IMR-90 (cell line): ENCODE results near the gene LILRA6.
"Not testable (repeated sequence)": the region's sequence is repeated elsewhere in the genome, so short reads cannot be mapped to it uniquely, and the experiment has no call there.

ENCODE experiments used
- BHLHE40 ChIP-seq: fragments of 150-350 bp; IDR thresholded peaks from 2 replicates; pipeline ENCODE4 v1.6.1; 2016; ENCODE audit warnings: mild to moderate bottlenecking, low read depth, low read length
- CTCF ChIP-seq: conservative IDR thresholded peaks from 2 replicates; pipeline ENCODE4 v1.5.1; 2012; ENCODE audit warnings: mild to moderate bottlenecking, low read depth, low read length, improper control_type of control experiment
- POLR2A ChIP-seq: IDR thresholded peaks from 2 replicates; pipeline ENCODE4 v1.6.1; 2012; ENCODE audit warnings: mild to moderate bottlenecking, low read depth, low read length
- RAD21 ChIP-seq: IDR thresholded peaks from 2 replicates; pipeline ENCODE4 v1.6.1; 2012; ENCODE audit warnings: low read length, improper control_type of control experiment

GRCh38 chr19:54242234-54242633, 356 bp downstream of the LILRA6 start:
- TF ChIP-seq POLR2A, CTCF, RAD21, BHLHE40: not testable (repeated sequence)
